HCT116 (cell line): ENCODE data around the gene SLC5A4.

Source experiments
- SP1 ChIP-seq: IDR thresholded peaks from 2 replicates; pipeline ENCODE4 v1.6.1; 2012; ENCODE audit warnings: low read depth
- YY1 ChIP-seq: IDR thresholded peaks from 2 replicates; pipeline ENCODE4 v1.6.1; 2011; ENCODE audit warnings: low read length, low read depth, moderate library complexity, mild to moderate bottlenecking; ENCODE audit not compliant: insufficient replicate concordance; ENCODE audit errors: extremely low read depth
- TF ChIP-seq, protein P1 (sequence below), 3 experiments: fragments of 200-600 bp in 1 of 3; sonication (generic) in 1 of 3; IDR thresholded peaks in 2 of 3; conservative IDR thresholded peaks in 1 of 3; 2 replicates each; pipeline ENCODE4 v1.5.1; 2012 to 2017; ENCODE audit warnings: low read depth in 2 of 3, low read length in 2 of 3, antibody characterized with exemption in 1 of 3, borderline replicate concordance in 1 of 3, control low read depth in 1 of 3, mild to moderate bottlenecking in 1 of 3, mixed read lengths in 1 of 3, mixed run types in 1 of 3, moderate library complexity in 1 of 3; ENCODE audit not compliant: insufficient read depth in 1 of 3
- TF ChIP-seq, protein P2 (sequence below): IDR thresholded peaks from 2 replicates; pipeline ENCODE4 v1.6.1; 2012; ENCODE audit warnings: low read depth

DNA sequence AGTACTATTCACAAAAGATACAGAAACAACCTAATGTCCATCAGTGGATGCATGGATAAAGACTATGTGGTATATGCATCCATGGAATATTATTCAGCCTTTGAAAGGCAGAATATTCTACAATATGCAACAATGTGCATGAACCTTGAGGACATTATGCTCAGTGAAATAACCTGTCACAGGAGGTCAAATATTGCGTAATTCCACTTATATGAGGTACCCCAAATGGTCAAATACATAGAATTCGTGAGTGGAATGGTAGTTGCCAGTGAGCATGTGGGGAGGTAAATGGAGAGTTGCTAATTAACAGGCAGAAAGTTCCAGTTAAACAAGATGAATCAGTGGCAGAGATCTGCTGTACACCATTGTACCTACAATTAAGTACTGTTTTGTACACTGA, 3.6 kb upstream of the SLC5A4 start:
- TF ChIP-seq, protein P1, sequence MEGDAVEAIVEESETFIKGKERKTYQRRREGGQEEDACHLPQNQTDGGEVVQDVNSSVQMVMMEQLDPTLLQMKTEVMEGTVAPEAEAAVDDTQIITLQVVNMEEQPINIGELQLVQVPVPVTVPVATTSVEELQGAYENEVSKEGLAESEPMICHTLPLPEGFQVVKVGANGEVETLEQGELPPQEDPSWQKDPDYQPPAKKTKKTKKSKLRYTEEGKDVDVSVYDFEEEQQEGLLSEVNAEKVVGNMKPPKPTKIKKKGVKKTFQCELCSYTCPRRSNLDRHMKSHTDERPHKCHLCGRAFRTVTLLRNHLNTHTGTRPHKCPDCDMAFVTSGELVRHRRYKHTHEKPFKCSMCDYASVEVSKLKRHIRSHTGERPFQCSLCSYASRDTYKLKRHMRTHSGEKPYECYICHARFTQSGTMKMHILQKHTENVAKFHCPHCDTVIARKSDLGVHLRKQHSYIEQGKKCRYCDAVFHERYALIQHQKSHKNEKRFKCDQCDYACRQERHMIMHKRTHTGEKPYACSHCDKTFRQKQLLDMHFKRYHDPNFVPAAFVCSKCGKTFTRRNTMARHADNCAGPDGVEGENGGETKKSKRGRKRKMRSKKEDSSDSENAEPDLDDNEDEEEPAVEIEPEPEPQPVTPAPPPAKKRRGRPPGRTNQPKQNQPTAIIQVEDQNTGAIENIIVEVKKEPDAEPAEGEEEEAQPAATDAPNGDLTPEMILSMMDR (IDR thresholded peaks at IDR 0.05 in 2 of 3, conservative IDR thresholded peaks at IDR 0.05 in 1 of 3; ENCODE audit: borderline replicate concordance in 1 of 3, insufficient read depth in 1 of 3, low read depth in 2 of 3, low read length in 2 of 3): no peak
- no peak for TF ChIP-seq SP1
- TF ChIP-seq YY1: no peak
- TF ChIP-seq, protein P2, sequence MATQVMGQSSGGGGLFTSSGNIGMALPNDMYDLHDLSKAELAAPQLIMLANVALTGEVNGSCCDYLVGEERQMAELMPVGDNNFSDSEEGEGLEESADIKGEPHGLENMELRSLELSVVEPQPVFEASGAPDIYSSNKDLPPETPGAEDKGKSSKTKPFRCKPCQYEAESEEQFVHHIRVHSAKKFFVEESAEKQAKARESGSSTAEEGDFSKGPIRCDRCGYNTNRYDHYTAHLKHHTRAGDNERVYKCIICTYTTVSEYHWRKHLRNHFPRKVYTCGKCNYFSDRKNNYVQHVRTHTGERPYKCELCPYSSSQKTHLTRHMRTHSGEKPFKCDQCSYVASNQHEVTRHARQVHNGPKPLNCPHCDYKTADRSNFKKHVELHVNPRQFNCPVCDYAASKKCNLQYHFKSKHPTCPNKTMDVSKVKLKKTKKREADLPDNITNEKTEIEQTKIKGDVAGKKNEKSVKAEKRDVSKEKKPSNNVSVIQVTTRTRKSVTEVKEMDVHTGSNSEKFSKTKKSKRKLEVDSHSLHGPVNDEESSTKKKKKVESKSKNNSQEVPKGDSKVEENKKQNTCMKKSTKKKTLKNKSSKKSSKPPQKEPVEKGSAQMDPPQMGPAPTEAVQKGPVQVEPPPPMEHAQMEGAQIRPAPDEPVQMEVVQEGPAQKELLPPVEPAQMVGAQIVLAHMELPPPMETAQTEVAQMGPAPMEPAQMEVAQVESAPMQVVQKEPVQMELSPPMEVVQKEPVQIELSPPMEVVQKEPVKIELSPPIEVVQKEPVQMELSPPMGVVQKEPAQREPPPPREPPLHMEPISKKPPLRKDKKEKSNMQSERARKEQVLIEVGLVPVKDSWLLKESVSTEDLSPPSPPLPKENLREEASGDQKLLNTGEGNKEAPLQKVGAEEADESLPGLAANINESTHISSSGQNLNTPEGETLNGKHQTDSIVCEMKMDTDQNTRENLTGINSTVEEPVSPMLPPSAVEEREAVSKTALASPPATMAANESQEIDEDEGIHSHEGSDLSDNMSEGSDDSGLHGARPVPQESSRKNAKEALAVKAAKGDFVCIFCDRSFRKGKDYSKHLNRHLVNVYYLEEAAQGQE: no peak
